ENCODE results near the gene GNAS-AS1.

GNAS-AS1 gene

GRCh38 chr20:58850693-58851174 lies at the start of gene GNAS-AS1:
GNAS-AS1 (minus strand) TSS chr20:58850902.
- DNase-seq, result no peak

GRCh38 chr20:58900397-58900796 lies 49.7 kb upstream of the GNAS-AS1 start:
- no peak for DNase-seq

GRCh38 chr20:58899512-58899911 lies 48.8 kb upstream of the GNAS-AS1 start:
- no peak for DNase-seq

GRCh38 chr20:58898629-58899408 lies 48.1 kb upstream of the GNAS-AS1 start:
- no peak for DNase-seq

GRCh38 chr20:58897488-58897887 lies 46.8 kb upstream of the GNAS-AS1 start:
- no peak for DNase-seq

- no peak for DNase-seq
These were observed 46.1 kb upstream of the GNAS-AS1 start for GRCh38 chr20:58896820-58897219.

GRCh38 chr20:58895448-58896180 lies 44.9 kb upstream of the GNAS-AS1 start:
- no peak for DNase-seq

- no peak for DNase-seq
These were observed 44.1 kb upstream of the GNAS-AS1 start for GRCh38 chr20:58894652-58895447.

GRCh38 chr20:58893355-58894120 lies 42.8 kb upstream of the GNAS-AS1 start:
- DNase-seq, result no peak

GRCh38 chr20:58892932-58893224 lies 42.2 kb upstream of the GNAS-AS1 start:
- DNase-seq, result no peak

- peak; percentile 48 for DNase-seq
These were observed 41.6 kb upstream of the GNAS-AS1 start for GRCh38 chr20:58892141-58892931.

GRCh38 chr20:58891718-58892140 lies 41.0 kb upstream of the GNAS-AS1 start:
- peak; percentile 61 for DNase-seq

- DNase-seq, result peak; percentile 61
These were observed 40.5 kb upstream of the GNAS-AS1 start for GRCh38 chr20:58891086-58891717.

GRCh38 chr20:58890518-58891085 lies 39.9 kb upstream of the GNAS-AS1 start:
- DNase-seq, result peak; percentile 64

- DNase-seq, result no peak
These were observed 39.3 kb upstream of the GNAS-AS1 start for GRCh38 chr20:58889798-58890517.

GRCh38 chr20:58889334-58889760 lies 38.6 kb upstream of the GNAS-AS1 start:
- no peak for DNase-seq

- DNase-seq, result no peak
These were observed 38.0 kb upstream of the GNAS-AS1 start for GRCh38 chr20:58888521-58889333.

GRCh38 chr20:58888103-58888502 lies 37.4 kb upstream of the GNAS-AS1 start:
- no peak for DNase-seq

- no peak for DNase-seq
These were observed 35.8 kb upstream of the GNAS-AS1 start for GRCh38 chr20:58886546-58886945.

Data from DMS53 (cell line).